Skin of body (tissue), 2 donors: ENCODE measurements around the gene WARS2. TPM values are rescaled to one million over a fixed set of nuclear protein-coding genes. Genes with fewer than 3 reads are reported as not detected.
A peak's percentile ranks its signal among the peaks of the same experiment; 100 is the strongest.

Experiments used
- DNase-seq: peaks from one replicate; lab custom pipeline; 2025; lab: John Stamatoyannopoulos, UW
- total RNA-seq: library from RNA; depleted of rRNA; stranded (reverse); fragments of >200 nt; gene quantifications from one replicate; pipeline ENCODE4 v1.2.3, GENCODE V29; 2014

WARS2 gene
- total RNA-seq, 1 donor from 2014 or later, result 39.9 TPM

DNA sequence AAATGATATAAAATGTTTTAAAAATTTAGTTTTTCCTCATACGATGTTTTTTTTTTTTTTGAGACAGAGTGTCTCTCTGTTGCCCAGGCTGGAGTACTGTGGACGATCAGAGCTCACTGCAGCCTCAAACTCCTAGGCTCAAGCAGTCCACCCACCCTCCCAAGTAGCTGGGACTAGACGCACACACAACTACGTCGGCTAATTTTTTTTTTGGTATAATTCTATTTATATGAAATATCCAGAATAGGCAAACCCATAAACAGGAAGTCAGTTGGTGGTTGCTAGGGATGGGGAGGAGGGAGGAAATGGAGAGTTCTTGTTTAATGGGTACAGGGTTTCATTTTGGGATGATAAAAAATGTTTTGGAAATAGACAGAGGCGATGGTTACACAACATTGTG lies 56.5 kb downstream of the WARS2 start:
- no peak for DNase-seq

DNA sequence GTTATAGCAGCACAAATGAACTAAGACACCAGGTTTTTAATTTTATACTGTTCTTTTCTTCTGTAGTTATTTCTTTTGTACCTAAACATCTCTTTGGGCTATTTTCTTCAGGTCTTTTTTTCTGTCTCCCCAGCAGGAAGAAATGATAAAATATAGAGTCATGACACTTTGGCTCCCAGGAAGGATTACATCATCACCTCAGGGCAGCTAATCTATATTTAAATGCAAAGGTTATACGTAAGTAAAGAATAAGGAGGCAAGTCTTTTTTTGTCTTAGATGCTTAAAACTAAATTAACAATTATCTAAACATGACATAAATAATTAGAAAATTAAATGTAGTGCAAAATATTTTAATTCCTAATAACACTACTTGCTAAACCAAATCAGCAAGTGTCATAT lies 57.0 kb downstream of the WARS2 start:
- DNase-seq, result no peak

DNA sequence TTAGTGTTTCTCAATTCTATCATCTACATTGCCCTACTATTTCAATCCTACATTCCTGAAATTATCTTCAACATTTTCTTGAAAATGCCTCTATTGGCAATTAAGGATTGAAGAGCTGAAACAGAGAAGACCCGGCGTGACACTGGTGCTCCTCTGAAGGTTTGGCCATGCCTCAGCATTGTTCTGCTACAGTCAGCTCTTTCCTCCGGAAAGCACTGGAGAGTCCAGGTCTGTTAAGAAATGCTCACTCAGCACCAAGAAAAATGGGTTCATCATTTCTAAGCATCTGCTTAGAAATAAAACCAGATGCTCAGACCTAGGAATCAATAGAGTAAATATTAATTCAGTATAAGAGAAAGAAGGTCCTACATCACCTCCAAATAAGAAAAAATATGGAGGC lies 58.8 kb downstream of the WARS2 start:
- DNase-seq, result no peak

DNA sequence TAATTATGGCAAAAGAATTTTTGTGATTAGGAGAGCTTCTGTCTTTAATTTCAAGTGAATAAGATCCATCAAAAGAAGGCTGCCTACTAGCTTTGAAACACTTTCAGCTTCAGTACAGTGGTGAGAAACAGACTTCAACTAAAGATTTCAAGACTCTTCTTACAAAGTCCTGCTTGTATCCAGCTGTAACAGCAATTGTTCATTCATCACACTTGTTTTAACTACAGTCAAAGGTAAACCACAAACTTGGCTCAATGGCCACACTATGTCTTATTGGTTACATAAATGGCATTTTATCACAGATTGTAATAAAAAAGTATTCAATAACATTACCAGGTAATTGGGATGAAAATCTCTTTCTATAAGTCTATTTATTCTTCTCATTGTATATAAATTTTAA lies 59.2 kb downstream of the WARS2 start:
- DNase-seq, result no peak

DNA sequence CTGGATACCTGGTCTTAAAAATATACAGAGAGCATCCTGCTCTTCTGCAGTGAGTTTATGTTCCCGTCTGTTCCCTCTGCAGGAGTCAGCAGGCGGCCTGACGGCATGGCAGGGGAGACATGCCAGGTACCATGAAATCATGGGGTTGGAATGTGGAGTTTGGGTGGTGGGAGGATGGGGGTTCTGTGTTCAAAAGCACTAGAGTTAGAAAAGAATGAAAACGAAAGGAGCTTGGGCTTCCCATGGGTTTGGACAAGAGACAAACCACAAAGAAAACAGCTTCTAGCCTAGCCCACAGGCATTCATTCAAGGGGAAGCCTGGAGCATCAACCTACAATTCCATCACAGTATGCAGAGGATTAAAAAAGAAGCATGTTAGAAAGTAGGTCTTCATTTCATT lies 59.9 kb downstream of the WARS2 start:
- DNase-seq, result peak; percentile 21

DNA sequence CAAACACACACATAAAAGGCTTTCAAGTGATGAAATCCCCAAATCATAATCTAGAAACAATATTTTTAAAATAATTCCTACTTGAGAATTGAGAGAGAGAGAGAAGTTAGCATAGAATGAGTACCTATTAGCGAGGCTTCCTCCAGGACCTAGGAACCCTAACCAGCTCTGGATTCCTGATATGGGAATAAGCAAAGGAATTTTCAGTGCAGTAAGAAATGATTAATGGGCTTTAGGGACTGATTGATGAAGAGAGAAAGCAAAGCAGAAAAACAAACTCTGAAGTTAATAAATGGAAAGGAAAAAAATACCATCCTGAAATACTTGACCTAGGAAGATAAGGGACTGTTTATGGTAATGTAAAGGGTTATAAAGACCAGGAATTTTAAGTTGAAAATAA lies 60.6 kb downstream of the WARS2 start:
- DNase-seq, result no peak

DNA sequence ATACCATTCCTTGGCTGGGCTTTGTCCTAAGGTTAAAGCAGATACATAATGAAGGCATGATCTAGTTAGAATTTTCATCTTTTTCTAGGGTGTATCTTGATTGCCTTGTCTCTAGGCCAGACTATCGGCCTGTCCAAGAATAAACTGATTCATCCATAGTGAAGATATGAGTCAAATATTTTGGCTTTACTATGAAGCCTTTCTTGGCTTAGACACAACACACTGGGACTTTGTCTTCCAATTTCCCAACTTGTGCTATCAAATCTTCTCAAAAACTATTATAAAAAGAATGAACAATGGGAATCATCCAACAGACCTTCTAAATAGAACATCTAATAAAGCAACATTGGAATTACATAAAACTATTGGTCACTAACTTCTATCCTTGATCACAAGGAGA lies 64.8 kb downstream of the WARS2 start:
- DNase-seq, result peak; percentile 55

DNA sequence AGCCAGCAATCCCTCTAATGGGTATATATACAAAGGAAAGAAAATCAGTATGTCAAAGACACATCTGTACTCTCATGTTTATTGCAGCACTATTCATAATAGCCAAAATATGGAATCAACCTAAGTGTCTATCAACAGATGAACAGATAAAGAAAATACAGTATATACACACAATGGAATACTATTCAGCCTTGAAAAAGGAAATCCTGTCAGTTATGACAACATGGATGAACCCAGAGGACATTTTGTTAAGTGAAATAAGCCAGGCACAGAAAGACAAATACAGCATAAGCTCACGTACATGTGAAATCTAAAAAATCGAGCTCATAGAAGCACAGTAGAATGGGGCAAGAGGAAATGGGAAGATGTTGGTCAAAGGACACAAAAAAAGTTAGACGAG lies 69.1 kb downstream of the WARS2 start:
- no peak for DNase-seq

DNA sequence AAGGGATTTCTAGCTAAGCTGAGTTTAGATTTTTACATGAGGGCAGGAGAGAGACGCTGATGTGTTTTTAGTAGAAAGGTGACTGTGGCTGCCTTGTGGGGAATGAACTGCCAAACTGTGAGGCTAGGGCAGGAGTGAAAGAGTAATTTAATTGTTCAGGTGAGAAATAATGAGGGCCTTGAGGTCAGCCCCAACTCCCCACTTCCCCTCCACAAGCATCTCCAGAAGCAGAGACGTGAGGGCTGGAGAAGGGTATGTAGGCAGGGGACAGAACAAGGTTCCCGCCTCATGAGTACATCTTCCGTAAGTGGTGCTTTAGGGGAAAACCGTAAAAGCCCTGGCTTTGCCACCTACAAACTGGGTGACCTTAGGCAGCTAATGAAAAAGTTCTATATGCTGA lies 70.8 kb downstream of the WARS2 start:
- no peak for DNase-seq

DNA sequence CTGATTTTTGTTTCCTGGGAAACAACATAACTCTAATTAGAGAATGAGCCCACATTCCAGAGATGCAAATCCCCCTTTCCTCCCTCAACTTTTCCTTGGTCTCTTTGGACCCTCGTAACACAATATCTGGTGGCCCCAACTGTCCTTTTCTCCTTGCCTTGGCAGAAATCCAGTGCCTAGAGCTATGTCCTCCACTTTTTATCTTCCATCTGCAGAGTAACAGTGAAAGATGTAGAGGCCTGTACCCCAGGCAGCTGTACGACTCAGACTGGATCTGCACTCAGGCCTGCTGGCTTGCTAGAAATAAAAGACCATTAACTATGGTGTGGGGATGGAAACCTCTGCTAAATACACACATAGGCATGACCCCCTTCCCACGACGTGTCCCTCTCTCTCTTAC lies 72.0 kb downstream of the WARS2 start:
- DNase-seq, result no peak

DNA sequence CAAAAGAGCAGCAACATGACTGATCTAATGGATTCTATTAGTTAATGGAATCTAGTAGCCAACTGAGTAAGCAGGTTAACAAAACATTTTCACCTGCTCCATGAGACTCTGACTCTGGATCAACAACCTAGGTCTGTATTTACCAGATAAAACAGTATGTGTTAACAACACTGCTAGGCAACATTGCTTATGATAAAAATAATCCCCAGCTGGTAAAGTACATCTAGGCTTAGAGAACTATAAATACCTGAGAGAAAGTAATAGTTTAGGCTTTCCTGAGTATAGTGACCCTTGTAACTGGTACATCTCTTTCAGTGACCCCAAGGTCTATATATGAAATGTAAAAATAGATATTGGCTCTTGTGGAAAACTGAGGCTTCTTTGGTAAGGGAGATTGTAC lies 78.8 kb downstream of the WARS2 start:
- no peak for DNase-seq

DNA sequence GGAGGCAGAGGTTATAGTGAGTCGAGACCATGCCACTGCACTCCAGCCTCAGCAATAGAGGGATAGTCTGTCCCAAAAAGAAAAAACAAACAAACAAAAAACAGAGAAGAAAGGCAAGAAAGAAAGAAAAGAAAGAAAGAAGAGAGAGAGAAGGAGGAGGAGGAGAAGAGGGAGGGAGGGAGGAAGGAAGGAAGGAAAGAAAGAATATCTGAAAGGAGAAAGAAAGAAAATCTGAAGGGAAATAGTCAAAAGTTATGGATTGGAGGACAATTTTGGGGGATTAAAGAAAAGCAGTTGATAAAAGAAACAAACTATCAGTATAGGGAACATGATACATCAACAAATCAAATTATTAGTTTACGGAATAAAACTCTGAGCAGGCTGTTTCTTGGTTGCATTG lies 84.9 kb downstream of the WARS2 start:
- no peak for DNase-seq

DNA sequence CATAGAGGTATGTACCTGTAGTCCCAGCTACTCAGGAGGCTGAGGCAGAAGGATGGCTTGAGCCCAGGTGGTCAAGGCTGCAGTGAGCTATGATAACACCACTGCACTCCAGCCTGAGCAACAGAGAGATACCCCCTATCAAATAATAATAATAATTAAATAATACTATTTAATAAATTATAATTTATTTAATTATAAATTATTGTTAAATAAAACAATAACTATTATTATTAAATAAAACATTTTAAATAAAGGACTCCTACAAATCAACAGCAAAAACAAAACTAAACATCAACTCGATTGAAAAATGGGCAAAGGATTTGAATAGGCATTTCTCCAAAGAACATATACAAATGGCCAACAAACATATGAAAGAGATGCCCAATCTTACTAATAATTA lies 86.5 kb downstream of the WARS2 start:
- DNase-seq, result no peak

DNA sequence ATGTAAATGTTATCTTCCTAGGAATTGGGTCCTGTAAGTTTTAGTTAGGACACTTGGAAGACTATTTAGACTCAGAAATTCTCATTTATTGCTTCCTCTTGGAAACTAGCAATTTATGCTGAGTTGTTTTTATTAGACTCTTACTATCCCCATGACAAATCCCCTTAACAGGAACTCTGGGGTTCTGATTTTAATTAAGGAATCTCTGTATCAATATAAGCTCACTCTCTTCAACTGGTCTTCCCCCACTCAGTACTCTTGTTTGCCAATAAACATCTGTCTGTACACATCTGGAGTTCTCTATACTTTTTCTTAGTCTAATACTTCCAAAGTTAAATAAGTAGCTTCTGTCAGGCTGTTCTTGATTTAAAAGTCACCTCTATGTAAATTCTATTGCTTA lies 88.2 kb downstream of the WARS2 start:
- DNase-seq, result peak; percentile 74

DNA sequence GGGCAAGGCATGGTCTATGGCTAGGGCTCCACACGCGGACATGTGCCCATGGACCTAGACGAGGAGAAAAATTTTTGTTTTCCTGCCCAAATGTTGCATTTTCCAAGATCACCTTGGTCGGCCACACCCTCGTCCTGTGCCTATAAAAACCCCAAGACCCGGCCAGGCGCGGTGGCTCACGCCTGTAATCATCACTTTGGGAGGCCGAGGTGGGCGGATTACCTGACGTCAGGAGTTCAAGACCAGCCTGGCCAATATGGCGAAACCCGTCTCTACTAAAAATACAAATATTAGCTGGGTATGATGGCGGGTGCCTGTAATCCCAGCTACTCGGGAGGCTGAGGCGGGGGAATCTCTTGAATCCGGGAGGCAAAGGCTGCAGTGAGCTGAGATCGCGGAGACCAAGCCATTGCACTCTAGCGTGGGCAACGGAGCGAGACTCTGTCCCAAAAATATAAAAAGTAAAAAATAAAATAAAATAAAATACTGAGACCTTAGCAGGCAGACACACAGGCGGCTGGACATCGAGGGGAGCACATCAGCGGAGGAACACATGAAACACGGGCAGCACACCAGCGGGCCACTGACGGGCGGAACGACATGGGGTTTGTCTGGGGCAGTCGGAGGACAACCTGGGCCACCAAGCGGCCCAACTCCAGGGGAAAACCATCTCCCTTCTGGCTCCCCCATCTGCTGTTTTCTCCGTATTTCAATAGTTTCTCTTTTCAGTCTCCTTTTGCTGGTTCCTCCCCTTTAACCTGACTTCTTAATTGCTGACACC lies 91.6 kb downstream of the WARS2 start:
- DNase-seq, result no peak

DNA sequence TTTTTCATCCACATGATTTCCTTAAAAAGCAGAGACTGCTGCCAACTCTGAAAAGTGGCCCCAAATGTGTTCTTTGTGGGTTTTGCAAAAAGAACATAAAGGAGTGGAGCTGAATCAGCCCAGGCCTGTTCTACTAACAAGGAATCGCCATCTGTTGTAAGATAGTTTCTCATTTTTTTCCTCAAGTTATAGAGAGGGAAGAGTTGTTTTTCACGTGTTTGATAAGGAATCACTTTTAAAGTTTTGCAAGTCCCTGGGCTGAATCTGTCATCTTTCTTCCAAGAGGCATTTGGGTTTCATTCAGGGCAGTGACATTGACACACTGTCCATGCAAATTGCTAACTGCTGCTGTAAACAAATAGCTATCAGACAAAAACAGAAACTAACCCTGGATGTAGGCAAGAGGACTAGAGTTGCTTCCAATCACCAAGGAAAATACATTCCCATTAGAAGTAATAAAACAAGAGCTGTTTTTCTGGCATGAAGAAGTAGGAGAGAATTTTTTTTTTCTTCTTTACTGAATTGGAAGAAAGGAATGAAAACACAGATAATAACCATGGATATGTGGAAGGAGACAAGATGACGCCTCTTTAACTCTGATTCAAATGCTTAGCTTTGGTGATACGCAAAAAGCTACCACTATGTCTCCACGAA lies 93.5 kb downstream of the WARS2 start:
- DNase-seq, result peak; percentile 85

DNA sequence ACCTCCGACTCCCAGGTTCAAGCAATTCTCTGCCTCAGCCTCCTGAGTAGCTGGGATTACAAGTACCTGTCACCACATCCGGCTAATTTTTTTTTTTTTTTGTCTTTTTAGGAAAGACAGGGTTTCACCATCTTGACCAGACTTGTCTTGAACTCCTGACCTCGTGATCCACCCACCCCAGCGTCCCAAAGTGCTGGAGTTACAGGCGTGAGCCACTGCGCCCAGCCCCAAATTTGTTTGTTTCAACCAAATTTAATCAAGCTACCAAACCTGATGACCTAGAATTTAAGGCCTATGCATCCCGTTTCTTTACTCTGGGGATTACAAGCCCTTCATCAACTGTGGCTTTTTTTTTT lies 94.0 kb downstream of the WARS2 start:
- no peak for DNase-seq

DNA sequence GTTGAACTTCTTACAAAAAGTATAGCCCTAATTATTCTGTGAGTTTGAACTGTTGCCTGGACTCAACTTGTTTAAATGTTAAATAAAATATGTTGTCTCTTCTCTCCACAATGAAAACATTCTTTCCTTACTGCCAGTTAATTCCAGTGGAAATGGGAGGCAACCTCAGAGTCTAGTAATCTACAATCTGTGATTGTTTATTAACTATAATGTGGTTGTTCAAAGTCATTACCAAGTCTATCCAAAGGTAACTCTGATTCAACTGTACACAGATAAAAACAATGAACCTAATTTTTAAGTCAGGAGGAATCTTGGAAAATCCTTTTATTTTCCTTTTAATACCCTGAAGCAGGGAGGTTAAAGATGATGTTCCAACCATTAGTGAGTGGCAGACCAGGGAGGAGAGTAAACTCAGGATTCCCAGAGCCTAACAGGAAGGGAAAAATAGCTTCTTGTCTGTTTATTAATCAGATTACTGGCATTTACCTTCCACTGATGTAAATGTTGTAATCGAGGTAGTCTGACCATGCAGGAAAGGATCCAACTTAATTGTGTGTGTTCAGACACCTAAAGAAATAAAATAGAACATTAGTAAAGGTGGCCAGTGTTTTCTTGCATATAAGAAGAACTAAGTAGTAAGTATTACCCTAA lies 95.2 kb downstream of the WARS2 start:
- no peak for DNase-seq

DNA sequence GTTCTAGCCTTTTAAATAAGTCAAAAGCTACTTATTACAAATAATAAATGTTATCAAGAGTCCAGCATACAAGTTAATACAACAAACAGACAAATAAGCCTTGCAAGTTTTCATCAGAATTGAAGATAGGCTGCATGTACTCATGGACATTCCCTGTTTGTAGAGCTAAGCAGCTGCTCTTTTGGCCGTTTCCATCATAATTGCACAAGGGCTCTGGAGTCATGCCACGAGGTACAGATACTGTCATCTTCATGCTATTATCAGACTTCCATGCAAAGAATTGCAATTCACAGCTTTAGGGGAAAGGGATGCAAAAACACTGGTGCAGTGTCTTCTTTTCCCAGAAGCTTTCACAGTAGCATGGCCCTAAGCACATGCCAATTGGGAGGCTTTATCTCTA lies 99.5 kb downstream of the WARS2 start:
- DNase-seq, result peak; percentile 85

DNA sequence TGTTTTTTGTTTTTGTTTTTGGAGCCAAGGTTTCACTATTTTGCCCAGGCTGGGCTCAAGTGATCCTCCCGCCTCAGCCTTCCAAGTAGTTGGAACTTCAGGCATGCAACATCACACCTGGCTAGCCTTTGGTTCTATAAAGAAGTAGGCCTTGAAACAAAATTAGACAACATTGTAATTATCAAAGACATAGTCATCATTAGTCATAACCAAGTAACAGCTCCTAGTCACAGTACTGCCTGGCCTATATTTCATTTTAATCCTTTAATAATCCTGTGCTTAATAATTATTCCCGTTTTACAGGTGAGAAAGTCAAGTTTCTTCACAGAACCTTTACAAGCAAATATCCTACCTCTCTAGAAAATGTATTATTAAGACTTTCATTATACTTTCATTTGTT lies 100.0 kb downstream of the WARS2 start:
- no peak for DNase-seq

DNA sequence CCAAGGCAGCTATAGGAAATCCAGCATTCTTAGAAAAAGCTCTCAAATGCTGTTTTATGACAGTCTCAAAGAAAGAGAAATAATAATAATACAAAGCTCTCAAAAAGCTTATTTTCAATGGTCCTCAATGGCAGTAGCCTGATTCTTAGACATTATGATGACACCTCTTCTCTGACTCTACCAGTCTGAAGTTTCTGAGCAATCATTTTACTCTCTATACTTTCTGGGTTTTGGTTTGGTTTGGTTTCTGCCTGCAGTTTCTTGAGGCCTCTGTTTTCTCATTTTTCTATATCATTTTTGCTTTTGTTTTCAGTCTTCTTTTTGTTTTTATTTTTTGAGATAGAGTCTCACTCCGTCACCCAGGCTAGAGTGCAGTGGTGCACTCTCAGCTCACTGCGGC lies 102.1 kb downstream of the WARS2 start:
- DNase-seq, result no peak

DNA sequence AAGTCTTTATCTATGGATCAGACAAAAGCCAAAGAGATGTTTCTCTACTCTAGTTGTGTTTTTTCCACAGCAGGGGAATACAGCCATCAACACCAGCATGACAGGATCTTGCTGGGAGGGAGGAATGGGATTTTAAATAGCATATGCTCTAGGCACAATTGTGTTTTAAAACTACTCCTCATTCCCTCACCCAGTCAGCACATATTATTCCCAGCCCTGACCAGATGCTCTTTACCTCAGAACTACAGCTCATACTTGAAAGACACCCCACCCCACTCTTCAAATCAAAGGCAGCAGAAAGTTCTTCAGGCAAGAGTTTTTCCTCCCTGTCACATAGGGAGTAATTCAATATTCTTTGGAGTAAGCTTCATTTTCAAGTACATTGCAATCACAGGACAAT lies 106.1 kb downstream of the WARS2 start:
- DNase-seq, result no peak

DNA sequence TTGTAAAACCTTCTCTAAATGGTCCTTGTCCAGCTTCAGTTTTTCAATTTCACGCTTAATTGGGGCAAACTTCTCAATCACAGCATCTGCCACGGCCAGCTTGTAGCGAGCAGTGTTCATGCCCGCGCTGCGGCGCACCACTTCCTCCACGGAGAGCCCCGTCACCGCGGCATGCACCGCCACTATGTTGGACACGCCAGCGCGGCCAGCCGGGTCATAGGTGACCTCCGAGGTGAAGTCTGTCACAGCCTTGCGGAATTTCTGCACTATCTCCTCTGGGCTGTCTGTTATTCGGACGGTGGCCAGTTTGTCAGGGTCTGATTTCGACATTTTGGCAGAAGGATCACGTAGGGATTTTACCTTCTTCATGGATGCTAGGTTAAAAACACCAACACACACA lies 107.5 kb downstream of the WARS2 start:
- no peak for DNase-seq
